MM.1S (cell line): Measurements from ENCODE around the gene VEGFC.

Source experiments
- EZH2 ChIP-seq: fragments of 300-600 bp; sonication (generic); optimal IDR thresholded peaks from 2 replicates; pipeline ENCODE3; 2017; ENCODE audit warnings: low read depth, mild to moderate bottlenecking, antibody characterized with exemption, low read length, mixed read lengths
- TF ChIP-seq, protein P1 (sequence below): fragments of 300-600 bp; sonication (generic); IDR thresholded peaks from 2 replicates; pipeline ENCODE4 v1.5.1; 2016; ENCODE audit warnings: antibody characterized with exemption, low read length, mixed read lengths

GRCh38 chr4:176840166-176840565 lies 47.4 kb upstream of the VEGFC start:
- TF ChIP-seq, protein P1, sequence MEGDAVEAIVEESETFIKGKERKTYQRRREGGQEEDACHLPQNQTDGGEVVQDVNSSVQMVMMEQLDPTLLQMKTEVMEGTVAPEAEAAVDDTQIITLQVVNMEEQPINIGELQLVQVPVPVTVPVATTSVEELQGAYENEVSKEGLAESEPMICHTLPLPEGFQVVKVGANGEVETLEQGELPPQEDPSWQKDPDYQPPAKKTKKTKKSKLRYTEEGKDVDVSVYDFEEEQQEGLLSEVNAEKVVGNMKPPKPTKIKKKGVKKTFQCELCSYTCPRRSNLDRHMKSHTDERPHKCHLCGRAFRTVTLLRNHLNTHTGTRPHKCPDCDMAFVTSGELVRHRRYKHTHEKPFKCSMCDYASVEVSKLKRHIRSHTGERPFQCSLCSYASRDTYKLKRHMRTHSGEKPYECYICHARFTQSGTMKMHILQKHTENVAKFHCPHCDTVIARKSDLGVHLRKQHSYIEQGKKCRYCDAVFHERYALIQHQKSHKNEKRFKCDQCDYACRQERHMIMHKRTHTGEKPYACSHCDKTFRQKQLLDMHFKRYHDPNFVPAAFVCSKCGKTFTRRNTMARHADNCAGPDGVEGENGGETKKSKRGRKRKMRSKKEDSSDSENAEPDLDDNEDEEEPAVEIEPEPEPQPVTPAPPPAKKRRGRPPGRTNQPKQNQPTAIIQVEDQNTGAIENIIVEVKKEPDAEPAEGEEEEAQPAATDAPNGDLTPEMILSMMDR: no peak
- TF ChIP-seq EZH2: no peak
